ENCODE data around the gene HOXA2.

Gene HOXA2

DNA sequence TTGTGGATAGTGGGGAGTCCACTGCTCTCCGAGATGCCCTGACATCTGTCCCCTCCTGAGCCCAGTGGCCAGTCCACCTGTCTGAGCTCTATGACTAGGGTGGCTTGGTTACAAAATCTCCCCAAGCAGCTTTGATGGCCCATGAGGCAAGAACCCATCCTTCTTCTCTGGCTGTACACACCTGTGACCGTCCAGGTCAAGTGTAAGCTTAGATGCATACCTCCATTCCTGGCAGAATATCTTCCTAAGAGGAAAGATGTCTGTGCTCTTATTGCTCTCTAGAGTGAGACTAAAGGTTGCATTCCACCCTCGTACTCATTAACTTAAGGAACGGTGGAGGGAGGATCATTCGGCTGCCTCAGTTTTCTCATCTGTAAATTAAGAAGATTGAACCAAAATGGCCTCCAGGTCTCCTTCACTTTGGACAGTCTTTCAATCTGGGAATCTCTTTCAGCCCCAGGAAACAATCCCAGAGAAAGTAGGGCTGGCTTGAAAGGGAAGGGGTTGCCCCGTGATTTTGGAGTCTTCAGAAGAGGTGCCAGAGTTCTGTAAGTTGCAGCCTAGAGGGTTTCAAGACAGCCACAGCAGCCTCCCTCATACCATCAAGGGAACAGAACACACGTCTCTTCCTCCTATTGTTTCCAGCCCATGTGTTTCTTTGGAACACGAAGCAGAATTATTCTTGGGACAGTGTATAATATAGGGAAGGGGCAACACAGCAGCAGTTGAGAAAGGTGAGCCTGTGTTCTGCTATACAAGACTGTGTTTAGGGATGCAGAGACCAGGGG lies 22.6 kb upstream of the HOXA2 start:
- DNase-seq: no peak

GRCh38 chr7:27124096-27124901 lies 21.8 kb upstream of the HOXA2 start:
- no peak for DNase-seq

DNA sequence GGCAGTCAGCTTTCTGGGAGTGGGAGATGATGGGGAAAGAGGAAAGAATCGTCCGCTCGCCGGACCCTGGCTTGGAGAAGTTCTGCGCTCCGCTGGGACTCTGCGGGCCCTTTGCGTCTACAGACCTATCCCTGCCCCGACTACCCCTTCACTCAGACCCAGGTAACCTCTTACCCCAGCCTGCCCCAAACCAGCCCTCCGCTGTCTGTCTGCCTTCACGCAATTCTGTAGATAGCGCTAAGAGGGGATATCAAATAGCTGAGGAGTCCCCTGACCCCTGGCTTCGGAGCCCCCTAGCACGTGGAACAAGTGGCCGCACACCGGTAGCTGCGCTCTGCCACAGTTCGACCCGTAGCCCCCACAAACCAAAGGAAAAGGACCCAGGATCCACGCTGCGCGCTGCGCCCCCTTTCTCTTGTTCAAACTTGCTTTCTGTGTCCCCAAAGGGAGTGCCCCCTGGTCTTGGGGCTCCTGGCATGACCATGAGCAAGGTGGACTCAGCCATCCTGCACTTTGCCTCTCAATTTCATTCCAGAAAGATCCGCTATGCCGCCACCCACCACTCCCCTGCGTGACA lies 21.1 kb upstream of the HOXA2 start:
- DNase-seq: no peak

GRCh38 chr7:27123007-27123476 lies 20.6 kb upstream of the HOXA2 start:
- DNase-seq: no peak

DNA sequence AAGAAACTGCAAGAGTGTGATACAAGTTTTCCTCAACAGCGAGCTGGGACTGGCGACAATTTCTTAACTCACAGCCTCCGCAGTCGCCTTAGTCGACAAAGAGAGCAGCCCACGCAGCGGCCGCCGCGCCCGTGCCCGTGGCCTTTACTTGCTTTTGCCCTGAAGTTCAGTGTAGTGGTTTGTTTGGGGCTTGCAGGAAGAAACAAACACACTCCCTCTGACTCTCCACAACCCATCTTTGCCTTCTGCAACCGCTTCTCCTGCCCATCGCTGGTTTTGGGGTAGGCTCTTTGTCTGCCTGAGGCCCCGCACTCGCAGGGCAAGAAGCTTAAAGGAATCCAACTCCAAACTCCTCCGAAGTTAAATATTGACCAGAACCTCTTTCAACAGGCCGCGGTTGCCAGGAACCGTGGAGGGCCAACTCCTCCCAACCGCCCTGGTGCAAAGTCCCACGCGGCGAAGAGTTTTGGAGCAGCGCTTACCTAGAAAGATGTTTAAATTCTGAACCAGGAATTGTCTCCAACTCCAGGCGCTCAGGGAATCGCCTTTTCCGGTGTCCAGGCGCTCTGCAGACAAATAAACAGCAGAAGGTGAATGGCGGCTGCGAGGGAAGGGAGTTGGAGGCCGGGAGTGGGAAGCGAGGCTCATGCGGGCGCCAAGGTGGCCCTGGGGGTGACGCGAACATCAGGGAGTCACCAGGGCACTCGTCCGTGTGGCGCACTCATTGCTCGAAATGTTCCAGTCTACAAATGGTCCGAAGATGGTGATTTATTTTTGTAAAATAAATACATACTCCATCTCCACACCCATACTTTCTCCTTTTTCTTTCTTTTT lies 19.8 kb upstream of the HOXA2 start:
- no peak for DNase-seq

DNA sequence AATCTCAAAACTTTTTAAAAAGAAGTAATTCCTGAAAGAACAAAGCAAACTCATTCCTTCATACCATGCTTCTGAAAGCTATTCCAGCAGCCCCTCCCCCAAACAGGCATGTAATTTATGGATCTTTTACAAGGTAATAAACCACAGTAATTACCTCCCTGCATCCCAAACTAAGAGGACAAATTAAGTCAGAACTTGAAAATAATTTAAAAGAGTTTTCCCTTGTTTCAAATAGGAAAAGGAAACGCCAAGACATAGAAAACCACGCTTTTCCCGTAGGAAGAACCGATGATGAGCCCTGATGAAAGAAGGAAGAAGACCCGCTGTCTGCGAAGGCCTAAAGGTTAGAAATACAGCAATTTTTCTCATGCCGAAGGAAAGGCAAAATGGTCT lies 19.2 kb upstream of the HOXA2 start:
- DNase-seq: no peak

DNA sequence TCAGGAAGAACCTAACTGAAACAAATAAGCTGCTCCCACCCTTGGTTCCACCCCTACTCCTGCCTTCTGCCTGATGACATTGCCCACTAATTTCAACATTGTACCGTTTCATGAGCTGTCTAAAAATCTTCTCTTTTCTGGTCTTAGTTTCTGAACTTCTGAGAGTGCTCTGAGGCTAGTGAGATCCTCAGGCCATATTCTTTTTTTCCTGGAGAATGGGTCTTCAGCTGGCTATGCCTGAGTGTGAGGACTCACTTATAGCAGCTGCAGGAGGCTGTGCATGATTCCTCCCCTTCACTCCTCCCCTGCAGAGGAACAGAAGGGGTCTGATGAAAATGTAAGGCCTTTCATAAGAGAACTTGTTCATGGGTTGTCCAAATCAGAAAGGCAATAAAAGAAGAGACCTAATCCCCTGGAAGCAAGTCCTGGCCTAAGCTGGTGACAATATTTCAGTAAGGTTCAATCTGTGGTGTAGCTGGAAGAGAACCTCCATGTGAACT lies 17.0 kb upstream of the HOXA2 start:
- DNase-seq: no peak

GRCh38 chr7:27118580-27118979 lies 16.1 kb upstream of the HOXA2 start:
- no peak for DNase-seq

GRCh38 chr7:27117887-27118491 lies 15.5 kb upstream of the HOXA2 start:
- DNase-seq: no peak

DNA sequence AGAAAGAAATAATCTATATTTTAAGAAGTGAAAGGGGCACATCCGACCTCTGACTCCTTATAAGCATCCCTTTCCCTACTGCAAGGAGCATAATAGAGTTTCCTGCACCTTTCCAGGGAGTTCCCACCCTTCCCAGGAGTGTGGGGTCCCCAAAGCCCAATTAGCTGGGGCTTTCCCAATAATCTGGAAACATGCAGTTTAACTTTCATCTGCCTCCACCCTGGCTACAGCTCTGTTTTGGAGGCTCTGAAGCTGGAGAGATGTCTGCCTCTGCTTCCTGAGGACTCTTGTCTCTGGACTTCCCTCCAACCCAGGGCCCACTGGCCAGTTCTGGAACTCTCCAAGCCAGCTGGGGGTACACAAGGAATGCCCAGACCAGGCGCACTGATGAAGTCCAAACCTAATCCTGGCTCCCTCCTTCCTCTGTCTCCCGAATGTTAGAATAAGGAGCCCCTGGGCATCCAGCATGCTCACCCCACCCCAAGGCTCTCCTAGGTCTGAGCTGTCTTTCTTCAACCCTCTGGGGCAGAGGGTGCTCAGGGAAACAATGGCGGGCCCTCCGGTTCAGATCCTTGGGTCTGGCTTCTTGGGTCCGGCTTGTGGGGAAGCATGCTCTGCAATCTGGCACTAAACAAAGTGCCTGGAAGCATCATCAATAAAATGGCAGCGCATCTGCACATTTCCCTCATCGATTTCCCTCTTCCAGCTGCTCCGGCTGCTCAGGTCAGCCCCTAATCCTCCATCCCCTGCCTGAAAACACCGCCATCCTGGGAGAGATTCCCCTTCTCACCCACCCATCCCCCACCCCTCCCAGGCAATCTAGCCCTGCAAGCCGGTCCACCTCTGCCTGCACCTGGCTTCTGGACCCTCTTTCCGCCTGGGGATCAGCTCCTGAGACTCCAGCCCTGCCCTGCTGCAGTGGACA lies 14.7 kb upstream of the HOXA2 start:
- no peak for DNase-seq

- no peak for DNase-seq
Measured at GRCh38 chr7:27116031-27116961, 13.8 kb upstream of the HOXA2 start.

DNA sequence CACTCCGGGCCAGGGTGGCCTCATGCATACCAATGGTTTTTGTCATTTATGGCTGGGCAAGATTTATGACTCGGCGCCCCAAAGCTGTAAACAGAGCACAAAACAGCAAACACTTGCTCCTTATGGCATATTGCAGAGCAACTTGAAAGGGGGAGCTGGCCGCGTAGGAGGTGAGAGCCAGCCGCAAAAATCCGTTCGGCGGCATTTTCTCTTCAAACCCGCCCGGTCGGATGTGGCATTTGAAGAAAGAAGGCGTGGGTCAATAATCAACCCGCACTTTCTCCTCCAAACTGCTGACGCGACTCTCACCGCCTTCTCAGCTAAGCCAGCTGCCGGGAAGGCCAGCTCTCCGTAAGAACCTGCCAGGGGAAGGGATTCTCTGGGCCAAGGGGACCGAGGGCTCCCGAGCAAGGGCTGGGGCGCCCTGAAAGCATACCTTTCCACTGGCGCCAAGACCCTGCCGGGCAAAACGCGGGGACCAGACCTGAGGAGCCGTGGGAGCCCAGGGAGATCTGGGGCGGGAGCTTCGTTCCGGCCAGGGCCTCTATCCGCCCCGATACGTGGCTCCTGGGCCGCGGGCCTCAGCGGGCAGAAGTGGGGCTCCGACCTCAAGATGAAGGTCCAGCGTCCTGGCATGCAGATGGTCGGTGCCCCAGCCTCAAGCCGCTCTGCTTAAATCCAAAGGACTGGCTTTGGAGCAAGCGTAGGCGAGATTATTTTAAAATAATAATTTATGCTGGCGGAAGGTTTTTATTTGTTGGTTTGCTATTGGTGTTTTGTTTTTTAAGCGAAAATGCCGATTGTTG lies 12.9 kb upstream of the HOXA2 start:
- no peak for DNase-seq

GRCh38 chr7:27114881-27115220 lies 12.4 kb upstream of the HOXA2 start:
- no peak for DNase-seq

DNA sequence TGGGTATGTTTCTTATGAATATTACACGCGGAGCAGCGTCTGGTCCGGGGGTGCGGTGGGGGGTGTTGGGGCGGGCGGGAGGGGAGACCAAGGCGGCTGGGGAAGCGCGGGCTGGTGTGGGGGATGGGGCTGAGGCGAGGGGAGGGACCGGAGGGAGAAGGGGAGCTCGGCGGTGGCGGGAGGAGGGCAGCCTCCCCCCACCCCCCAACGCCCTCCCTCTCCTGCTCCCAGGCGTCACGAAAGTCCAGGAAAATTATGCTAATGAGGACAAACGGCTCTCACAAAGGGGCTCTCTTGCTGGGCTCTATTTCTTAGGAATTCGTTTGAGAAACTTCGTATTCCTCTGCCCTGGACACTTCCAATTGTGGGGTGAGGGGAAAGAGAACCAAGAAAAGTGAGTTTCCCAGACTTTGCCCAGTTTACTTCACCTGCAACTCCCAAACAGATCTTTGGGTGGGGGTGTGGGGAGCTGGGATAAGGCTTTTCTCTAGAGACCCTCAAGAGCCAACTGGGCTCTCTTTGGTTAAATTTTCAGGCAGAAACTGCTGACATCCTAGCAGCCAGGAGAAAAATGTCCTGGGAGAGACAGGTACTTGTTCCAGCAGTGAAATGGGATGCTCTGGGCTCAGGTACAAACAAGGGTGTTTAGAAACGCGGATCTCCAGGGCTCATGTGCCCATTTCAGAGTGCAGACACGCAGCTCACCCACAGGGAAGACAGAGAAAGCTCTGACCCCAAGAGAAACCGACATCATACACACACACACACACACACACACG lies 11.7 kb upstream of the HOXA2 start:
- DNase-seq: no peak

- no peak for DNase-seq
Measured at GRCh38 chr7:27112955-27113949, 10.8 kb upstream of the HOXA2 start.

GRCh38 chr7:27112361-27112760 lies 9.9 kb upstream of the HOXA2 start:
- DNase-seq: no peak

DNA sequence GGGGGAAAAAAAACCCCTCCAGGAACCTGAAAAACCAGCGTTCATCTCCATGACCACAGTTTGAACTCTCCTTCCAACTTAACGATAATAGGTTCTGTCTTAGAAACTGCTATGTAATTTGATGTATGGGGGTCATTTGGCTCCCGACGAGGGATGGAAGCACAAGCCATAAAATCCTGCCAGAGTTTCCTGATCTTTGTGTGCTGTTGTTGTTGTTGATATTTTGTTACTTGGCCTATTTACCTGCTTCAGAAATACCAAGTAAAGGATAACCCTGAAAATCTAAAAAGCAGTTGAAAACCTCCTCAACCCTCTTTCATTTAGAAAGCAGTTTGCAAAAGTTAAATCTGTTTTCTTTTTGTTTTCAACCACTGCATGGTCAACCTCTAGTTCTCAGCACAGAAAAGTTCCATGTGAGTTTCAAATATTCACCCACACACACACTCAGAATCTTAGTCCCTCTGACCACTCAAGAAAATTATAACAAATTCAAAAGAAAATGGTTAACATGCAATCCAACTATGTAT lies 9.3 kb upstream of the HOXA2 start:
- no peak for DNase-seq
